Anterior cingulate cortex (tissue), 58 donors: Measurements from ENCODE around the gene PALS2.
A peak's percentile ranks its signal among the peaks of the same experiment; 100 is the strongest.

Experiments
- DNase-seq, 58 donors: peaks; one replicate each; lab custom pipeline; 2025; lab: John Stamatoyannopoulos, UW

Gene PALS2

GRCh38 chr7:24582166-24582565 is 8.9 kb downstream of the PALS2 start:
- no peak for DNase-seq

GRCh38 chr7:24587853-24588252 is 14.6 kb downstream of the PALS2 start:
- DNase-seq: no peak

GRCh38 chr7:24591152-24591551 is 17.9 kb downstream of the PALS2 start:
- DNase-seq: no peak

- no peak for DNase-seq
Observed at GRCh38 chr7:24595671-24596418, 22.6 kb downstream of the PALS2 start.

GRCh38 chr7:24597014-24597413 is 23.8 kb downstream of the PALS2 start:
- DNase-seq: no peak

- no peak for DNase-seq
Observed at GRCh38 chr7:24601600-24601999, 28.3 kb downstream of the PALS2 start.

GRCh38 chr7:24602860-24603456 is 29.7 kb downstream of the PALS2 start:
- no peak for DNase-seq

GRCh38 chr7:24604630-24605029 is 31.4 kb downstream of the PALS2 start:
- no peak for DNase-seq

- DNase-seq: no peak
Observed at GRCh38 chr7:24608504-24608903, 35.3 kb downstream of the PALS2 start.

- peak in 2 of 58 donors; percentile 1 to 6 for DNase-seq
Observed at GRCh38 chr7:24609059-24609458, 35.8 kb downstream of the PALS2 start.

GRCh38 chr7:24609570-24609969 is 36.3 kb downstream of the PALS2 start:
- no peak for DNase-seq

- no peak for DNase-seq
Observed at GRCh38 chr7:24611130-24611529, 37.9 kb downstream of the PALS2 start.

- no peak for DNase-seq
Observed at GRCh38 chr7:24617957-24618616, 44.8 kb downstream of the PALS2 start.

- no peak for DNase-seq
Observed at GRCh38 chr7:24619978-24620377, 46.7 kb downstream of the PALS2 start.

GRCh38 chr7:24622646-24623182 is 49.5 kb downstream of the PALS2 start:
- DNase-seq: no peak
